Endodermal cell (in vitro differentiated cells): ENCODE data around the gene HTD2. TPM values are rescaled to one million over a fixed set of nuclear protein-coding genes. Genes with fewer than 3 reads are reported as not detected.
A peak's percentile ranks its signal among the peaks of the same experiment; 100 is the strongest.

Experiments
- DNase-seq: peaks from one replicate; pipeline ENCODE4 v3.0.0-alpha.2; 2017
- H3K27ac ChIP-seq: 2 replicates; pipeline ENCODE4 v1.5.1; 2013; ENCODE audit warnings: mild to moderate bottlenecking, low read depth, low read length, moderate library complexity
- H3K27me3 ChIP-seq: 2 replicates; pipeline ENCODE4 v1.6.1; 2013; ENCODE audit warnings: mild to moderate bottlenecking, low read length, moderate library complexity; ENCODE audit not compliant: insufficient read depth, control insufficient read depth, poor library complexity, severe bottlenecking
- H3K36me3 ChIP-seq: 2 replicates; pipeline ENCODE4 v1.7.0; 2013; ENCODE audit warnings: mild to moderate bottlenecking, low read length, moderate library complexity; ENCODE audit not compliant: control insufficient read depth, insufficient read depth
- H3K4me1 ChIP-seq: one replicate; pipeline ENCODE4 v1.7.0; 2013; ENCODE audit warnings: low read length; ENCODE audit not compliant: control insufficient read depth, insufficient read depth
- H3K4me3 ChIP-seq: 2 replicates; pipeline ENCODE4 v1.5.1; 2013; ENCODE audit warnings: mild to moderate bottlenecking, low read length, moderate library complexity
- H3K9ac ChIP-seq: 2 replicates; pipeline ENCODE4 v1.6.1; 2013; ENCODE audit warnings: mild to moderate bottlenecking, low read length, moderate library complexity; ENCODE audit not compliant: poor library complexity, severe bottlenecking; ENCODE audit errors: extremely low read depth
- H3K9me3 ChIP-seq: 2 replicates; pipeline ENCODE4 v1.6.1; 2013; ENCODE audit warnings: mild to moderate bottlenecking, low read length, moderate library complexity; ENCODE audit not compliant: control insufficient read depth
- H3K27ac Mint-ChIP-seq: 2 replicates; pipeline ENCODE4 v1.8.0; 2020; ENCODE audit warnings: mixed read lengths
- H3K27me3 Mint-ChIP-seq: 2 replicates; pipeline ENCODE4 v1.8.0; 2021; ENCODE audit warnings: mild to moderate bottlenecking, mixed read lengths; ENCODE audit not compliant: insufficient read depth
- H3K36me3 Mint-ChIP-seq: 2 replicates; pipeline ENCODE4 v1.8.0; 2020; ENCODE audit warnings: low read depth, mixed read lengths
- H3K4me1 Mint-ChIP-seq: 2 replicates; pipeline ENCODE4 v1.8.0; 2020; ENCODE audit warnings: mixed read lengths
- H3K4me3 Mint-ChIP-seq: 2 replicates; pipeline ENCODE4 v1.8.0; 2020; ENCODE audit warnings: mild to moderate bottlenecking, moderate library complexity, mixed read lengths
- H3K9me3 Mint-ChIP-seq: 2 replicates; pipeline ENCODE4 v1.8.0; 2020; ENCODE audit warnings: mild to moderate bottlenecking, mixed read lengths
- CTCF ChIP-seq: fragments of 200-600 bp; sonication (generic); conservative IDR thresholded peaks from 2 replicates; pipeline ENCODE4 v1.5.0; 2021; ENCODE audit warnings: antibody characterized with exemption, mild to moderate bottlenecking
- WGBS, 2 experiments: methylation state at CpG; one replicate each; pipeline versions ENCODE4 v1.1.5 to v1.1.7; 2013; ENCODE audit warnings: missing lambda C conversion rate in 2 of 2, mixed read lengths in 1 of 2; ENCODE audit not compliant: insufficient coverage in 1 of 2, insufficient read length in 1 of 2; 5-methylcytosine and 5-hydroxymethylcytosine counted together
- total RNA-seq, 2 donors: library from RNA; stranded (reverse); fragmentation: NEBNext Ultra II Directional in 1 of 2; extraction: Animal tissue kit (Norgen Biotek cat#: 25700) in 1 of 2; gene quantifications; 2 replicates in 1 of 2; 3 replicates in 1 of 2; pipeline ENCODE4 v1.2.1, GENCODE V29; 2021

HTD2 gene
- total RNA-seq, 2 donors from 2014 or later: 10.5 to 13.7 TPM

GRCh38 chr3:58352626-58353025, 46.3 kb downstream of the HTD2 start:
- H3K4me1 ChIP-seq: peaks cover 6% of the 10 kb centered on the region
- H3K9ac ChIP-seq: no peak overlapping the region
- H3K4me3 ChIP-seq: no peak overlapping the region
- H3K4me1 Mint-ChIP-seq: peaks cover 21% of the 10 kb centered on the region
- WGBS, 2 experiments: 90 to 92% methylated on average over 5 to 6 of the region's 6 CpGs
- H3K9me3 Mint-ChIP-seq: no peaks in the 10 kb centered on the region
- no peak for DNase-seq
- no peaks in the 10 kb centered on the region for H3K36me3 ChIP-seq
- no peaks in the 10 kb centered on the region for H3K9me3 ChIP-seq
- no peak overlapping the region for H3K27ac ChIP-seq
- no peaks in the 10 kb centered on the region for H3K27me3 ChIP-seq
- TF ChIP-seq CTCF: no peak
- H3K36me3 Mint-ChIP-seq: no peaks in the 10 kb centered on the region
- no peak overlapping the region for H3K4me3 Mint-ChIP-seq
- H3K27me3 Mint-ChIP-seq: peaks cover 1% of the 10 kb centered on the region
- H3K27ac Mint-ChIP-seq: no peak overlapping the region

GRCh38 chr3:58353722-58354553, 47.6 kb downstream of the HTD2 start:
- H3K27ac Mint-ChIP-seq: peak overlapping the region; percentile 62

GRCh38 chr3:58355179-58355578, 48.9 kb downstream of the HTD2 start:
- H3K4me3 Mint-ChIP-seq: no peak overlapping the region

More at GRCh38 chr3:58353722-58354553, 47.6 kb downstream of the HTD2 start:
- no peaks in the 10 kb centered on the region for H3K9me3 Mint-ChIP-seq
- Histone ChIP-seq H3K4me3 (no peak overlapping the region), H3K36me3 (no peaks in the 10 kb centered on the region), H3K27ac (no peak overlapping the region), H3K9me3 (no peaks in the 10 kb centered on the region), H3K4me1 (peaks cover 6% of the 10 kb centered on the region), H3K9ac (no peak overlapping the region), H3K27me3 (no peaks in the 10 kb centered on the region)
- DNase-seq: no peak
- peaks cover 21% of the 10 kb centered on the region for H3K4me1 Mint-ChIP-seq
- H3K27me3 Mint-ChIP-seq: peaks cover 1% of the 10 kb centered on the region
- peak; percentile 56 for TF ChIP-seq CTCF
- no peaks in the 10 kb centered on the region for H3K36me3 Mint-ChIP-seq
- no peak overlapping the region for H3K4me3 Mint-ChIP-seq
- 97 to 100% methylated on average over 3 to 8 of the region's 8 CpGs for WGBS, 2 experiments

More at GRCh38 chr3:58355179-58355578, 48.9 kb downstream of the HTD2 start:
- no peak overlapping the region for H3K9ac ChIP-seq
- DNase-seq: no peak
- no peaks in the 10 kb centered on the region for H3K9me3 Mint-ChIP-seq
- no peaks in the 10 kb centered on the region for H3K9me3 ChIP-seq
- H3K4me1 ChIP-seq: peaks cover 6% of the 10 kb centered on the region
- no peaks in the 10 kb centered on the region for H3K27me3 ChIP-seq
- peaks cover 21% of the 10 kb centered on the region for H3K4me1 Mint-ChIP-seq
- WGBS, 2 experiments: 92% methylated on average over 8 of the region's 8 CpGs
- peaks cover 1% of the 10 kb centered on the region for H3K27me3 Mint-ChIP-seq
- no peak overlapping the region for H3K27ac ChIP-seq
- H3K4me3 ChIP-seq: no peak overlapping the region
- H3K36me3 Mint-ChIP-seq: no peaks in the 10 kb centered on the region
- TF ChIP-seq CTCF: no peak
- H3K36me3 ChIP-seq: no peaks in the 10 kb centered on the region
- peak overlapping the region; percentile 52 for H3K27ac Mint-ChIP-seq
